Measurements from ENCODE around the gene FRMD4A. TPM values are rescaled to one million over a fixed set of nuclear protein-coding genes. Genes with fewer than 3 reads are reported as not detected.

FRMD4A gene
- total RNA-seq, 1 donor from 2014 or later = 236 TPM

GRCh38 chr10:13722747-13723653, 607.7 kb downstream of the FRMD4A start:
- TF ChIP-seq, protein P1, sequence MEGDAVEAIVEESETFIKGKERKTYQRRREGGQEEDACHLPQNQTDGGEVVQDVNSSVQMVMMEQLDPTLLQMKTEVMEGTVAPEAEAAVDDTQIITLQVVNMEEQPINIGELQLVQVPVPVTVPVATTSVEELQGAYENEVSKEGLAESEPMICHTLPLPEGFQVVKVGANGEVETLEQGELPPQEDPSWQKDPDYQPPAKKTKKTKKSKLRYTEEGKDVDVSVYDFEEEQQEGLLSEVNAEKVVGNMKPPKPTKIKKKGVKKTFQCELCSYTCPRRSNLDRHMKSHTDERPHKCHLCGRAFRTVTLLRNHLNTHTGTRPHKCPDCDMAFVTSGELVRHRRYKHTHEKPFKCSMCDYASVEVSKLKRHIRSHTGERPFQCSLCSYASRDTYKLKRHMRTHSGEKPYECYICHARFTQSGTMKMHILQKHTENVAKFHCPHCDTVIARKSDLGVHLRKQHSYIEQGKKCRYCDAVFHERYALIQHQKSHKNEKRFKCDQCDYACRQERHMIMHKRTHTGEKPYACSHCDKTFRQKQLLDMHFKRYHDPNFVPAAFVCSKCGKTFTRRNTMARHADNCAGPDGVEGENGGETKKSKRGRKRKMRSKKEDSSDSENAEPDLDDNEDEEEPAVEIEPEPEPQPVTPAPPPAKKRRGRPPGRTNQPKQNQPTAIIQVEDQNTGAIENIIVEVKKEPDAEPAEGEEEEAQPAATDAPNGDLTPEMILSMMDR (IDR thresholded peaks at IDR 0.05) = no peak
- Mint-ChIP-seq H3K4me1 (ENCODE audit: unreplicated experiment) (peaks cover 22% of the 10 kb centered on the region), H3K4me3 (ENCODE audit: unreplicated experiment) (no peak overlapping the region), H3K27me3 (ENCODE audit: unreplicated experiment) (no peaks in the 10 kb centered on the region), H3K36me3 (ENCODE audit: unreplicated experiment) (peaks cover 63% of the 10 kb centered on the region), H3K9me3 (ENCODE audit: unreplicated experiment) (no peaks in the 10 kb centered on the region), H3K27ac (ENCODE audit: unreplicated experiment) (no peak overlapping the region)
- DNase-seq (ENCODE audit: extremely low spot score, unreplicated experiment) = no peak

- DNase-seq (ENCODE audit: extremely low spot score, unreplicated experiment) = no peak
- Mint-ChIP-seq H3K4me1 (ENCODE audit: unreplicated experiment) (peaks cover 36% of the 10 kb centered on the region), H3K27ac (ENCODE audit: unreplicated experiment) (no peak overlapping the region), H3K4me3 (ENCODE audit: unreplicated experiment) (no peak overlapping the region), H3K9me3 (ENCODE audit: unreplicated experiment) (no peaks in the 10 kb centered on the region), H3K36me3 (ENCODE audit: unreplicated experiment) (peaks cover 60% of the 10 kb centered on the region), H3K27me3 (ENCODE audit: unreplicated experiment) (no peaks in the 10 kb centered on the region)
- TF ChIP-seq, protein P1 (IDR thresholded peaks at IDR 0.05) = no peak
These were observed 609.2 kb downstream of the FRMD4A start for GRCh38 chr10:13721486-13721885.

- no peak for DNase-seq (ENCODE audit: extremely low spot score, unreplicated experiment)
- H3K9me3 Mint-ChIP-seq (ENCODE audit: unreplicated experiment) = no peaks in the 10 kb centered on the region
- TF ChIP-seq, protein P1 (IDR thresholded peaks at IDR 0.05) = no peak
- H3K36me3 Mint-ChIP-seq (ENCODE audit: unreplicated experiment) = peaks cover 57% of the 10 kb centered on the region
- H3K27ac Mint-ChIP-seq (ENCODE audit: unreplicated experiment) = no peak overlapping the region
- H3K4me3 Mint-ChIP-seq (ENCODE audit: unreplicated experiment) = no peak overlapping the region
- peaks cover 40% of the 10 kb centered on the region for H3K4me1 Mint-ChIP-seq (ENCODE audit: unreplicated experiment)
- no peaks in the 10 kb centered on the region for H3K27me3 Mint-ChIP-seq (ENCODE audit: unreplicated experiment)
These were observed 610.0 kb downstream of the FRMD4A start for GRCh38 chr10:13720699-13721098.

- TF ChIP-seq, protein P1 (IDR thresholded peaks at IDR 0.05) = no peak
- no peaks in the 10 kb centered on the region for H3K9me3 Mint-ChIP-seq (ENCODE audit: unreplicated experiment)
- no peak for DNase-seq (ENCODE audit: extremely low spot score, unreplicated experiment)
- peaks cover 52% of the 10 kb centered on the region for H3K4me1 Mint-ChIP-seq (ENCODE audit: unreplicated experiment)
- H3K27ac Mint-ChIP-seq (ENCODE audit: unreplicated experiment) = no peak overlapping the region
- no peaks in the 10 kb centered on the region for H3K27me3 Mint-ChIP-seq (ENCODE audit: unreplicated experiment)
- H3K4me3 Mint-ChIP-seq (ENCODE audit: unreplicated experiment) = no peak overlapping the region
- H3K36me3 Mint-ChIP-seq (ENCODE audit: unreplicated experiment) = peaks cover 52% of the 10 kb centered on the region
These were observed 611.3 kb downstream of the FRMD4A start for GRCh38 chr10:13719425-13719824.

DNA sequence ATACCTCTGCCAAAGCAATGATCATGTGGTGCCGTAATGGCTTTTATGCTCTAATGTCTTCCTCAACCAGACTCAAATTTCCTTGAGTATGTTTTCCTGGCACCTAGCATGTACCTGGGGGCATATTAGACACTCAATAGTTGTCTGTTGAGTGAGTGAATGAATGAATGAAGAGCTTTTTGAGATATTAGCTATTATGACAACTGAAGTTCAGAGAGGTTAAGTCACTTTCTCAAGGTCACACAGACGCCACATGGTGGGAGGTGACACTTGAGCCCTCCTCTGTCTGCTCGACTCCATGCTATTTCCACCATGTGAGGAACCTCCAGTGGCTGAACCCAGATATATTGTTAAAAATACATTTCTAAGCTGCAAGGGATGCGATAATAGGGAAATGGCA, 611.9 kb downstream of the FRMD4A start:
- peak overlapping the region; percentile 66 for H3K27ac Mint-ChIP-seq (ENCODE audit: unreplicated experiment)

More for the DNA sequence above, 611.9 kb downstream of the FRMD4A start:
- Mint-ChIP-seq H3K4me1 (ENCODE audit: unreplicated experiment) (peaks cover 53% of the 10 kb centered on the region), H3K9me3 (ENCODE audit: unreplicated experiment) (no peaks in the 10 kb centered on the region), H3K27me3 (ENCODE audit: unreplicated experiment) (no peaks in the 10 kb centered on the region), H3K4me3 (ENCODE audit: unreplicated experiment) (no peak overlapping the region), H3K36me3 (ENCODE audit: unreplicated experiment) (peaks cover 47% of the 10 kb centered on the region)
- DNase-seq (ENCODE audit: extremely low spot score, unreplicated experiment) = no peak
- TF ChIP-seq, protein P1 (IDR thresholded peaks at IDR 0.05) = no peak

Measured in osteocyte (in vitro differentiated cells).